Measurements from ENCODE around the gene AATF. TPM values are rescaled to one million over a fixed set of nuclear protein-coding genes. Genes with fewer than 3 reads are reported as not detected.
A peak's percentile ranks its signal among the peaks of the same experiment; 100 is the strongest.

AATF gene
- total RNA-seq (2014; rRNA removed; shearing (Covaris generic)): 39.4 and 54.7 TPM in 2 replicates

GRCh38 chr17:36948717-36949460 is at the start of gene AATF:
Gene AATF, plus strand, starts transcription at chr17:36948954. Its CDS starts 172 bp downstream, at chr17:36949126.
- in situ Hi-C loops (cut with HindIII; ENCODE audit: low sequenced_read_pairs): loop anchor here (25.0 kb wide), 1 partner anchor 112 kb away; no protein-coding TSS in a partner anchor
- peak; percentile 96 for DNase-seq (ENCODE audit: low spot score)

GRCh38 chr17:36899250-36900159 is 49.2 kb upstream of the AATF start:
- DNase-seq (ENCODE audit: low spot score): peak; percentile 95
- in situ Hi-C loops (cut with HindIII; ENCODE audit: low sequenced_read_pairs): no loop called here

GRCh38 chr17:36900160-36900512 is 48.6 kb upstream of the AATF start:
- in situ Hi-C loops (cut with HindIII; ENCODE audit: low sequenced_read_pairs): no loop called here
- DNase-seq (ENCODE audit: low spot score): peak; percentile 94

GRCh38 chr17:36901506-36901905 is 47.2 kb upstream of the AATF start:
- no peak for DNase-seq (ENCODE audit: low spot score)
- in situ Hi-C loops (cut with HindIII; ENCODE audit: low sequenced_read_pairs): no loop called here

GRCh38 chr17:36907407-36907806 is 41.3 kb upstream of the AATF start:
- no peak for DNase-seq (ENCODE audit: low spot score)
- in situ Hi-C loops (cut with HindIII; ENCODE audit: low sequenced_read_pairs): no loop called here

- DNase-seq (ENCODE audit: low spot score): no peak
- in situ Hi-C loops (cut with HindIII; ENCODE audit: low sequenced_read_pairs): no loop called here
Observed at GRCh38 chr17:36910513-36910912, 38.2 kb upstream of the AATF start.

- in situ Hi-C loops (cut with HindIII; ENCODE audit: low sequenced_read_pairs): no loop called here
- DNase-seq (ENCODE audit: low spot score): no peak
Observed at GRCh38 chr17:36911001-36911400, 37.8 kb upstream of the AATF start.

GRCh38 chr17:36913132-36913531 is 35.6 kb upstream of the AATF start:
- DNase-seq (ENCODE audit: low spot score): no peak
- in situ Hi-C loops (cut with HindIII; ENCODE audit: low sequenced_read_pairs): no loop called here

GRCh38 chr17:36918211-36918691 is 30.5 kb upstream of the AATF start:
- in situ Hi-C loops (cut with HindIII; ENCODE audit: low sequenced_read_pairs): no loop called here
- DNase-seq (ENCODE audit: low spot score): no peak

GRCh38 chr17:36919407-36919968 is 29.3 kb upstream of the AATF start:
- in situ Hi-C loops (cut with HindIII; ENCODE audit: low sequenced_read_pairs): no loop called here
- no peak for DNase-seq (ENCODE audit: low spot score)

- in situ Hi-C loops (cut with HindIII; ENCODE audit: low sequenced_read_pairs): no loop called here
- peak; percentile 61 for DNase-seq (ENCODE audit: low spot score)
Observed at GRCh38 chr17:36920032-36921005, 28.4 kb upstream of the AATF start.

- in situ Hi-C loops (cut with HindIII; ENCODE audit: low sequenced_read_pairs): no loop called here
- peak; percentile 60 for DNase-seq (ENCODE audit: low spot score)
Observed at GRCh38 chr17:36921095-36921851, 27.5 kb upstream of the AATF start.

- no peak for DNase-seq (ENCODE audit: low spot score)
- in situ Hi-C loops (cut with HindIII; ENCODE audit: low sequenced_read_pairs): no loop called here
Observed at GRCh38 chr17:36922175-36922574, 26.6 kb upstream of the AATF start.

GRCh38 chr17:36923814-36924221 is 24.9 kb upstream of the AATF start:
- peak; percentile 31 for DNase-seq (ENCODE audit: low spot score)
- in situ Hi-C loops (cut with HindIII; ENCODE audit: low sequenced_read_pairs): no loop called here

GRCh38 chr17:36926226-36926625 is 22.5 kb upstream of the AATF start:
- in situ Hi-C loops (cut with HindIII; ENCODE audit: low sequenced_read_pairs): loop anchor here (25.0 kb wide), 1 partner anchor 89 kb away; no protein-coding TSS in a partner anchor
- peak; percentile 16 for DNase-seq (ENCODE audit: low spot score)

- in situ Hi-C loops (cut with HindIII; ENCODE audit: low sequenced_read_pairs): loop anchor here (25.0 kb wide), 1 partner anchor 89 kb away; no protein-coding TSS in a partner anchor
- no peak for DNase-seq (ENCODE audit: low spot score)
Observed at GRCh38 chr17:36926701-36927100, 22.1 kb upstream of the AATF start.

- DNase-seq (ENCODE audit: low spot score): peak; percentile 68
- in situ Hi-C loops (cut with HindIII; ENCODE audit: low sequenced_read_pairs): loop anchor here (25.0 kb wide), 1 partner anchor 91 kb away; no protein-coding TSS in a partner anchor
Observed at GRCh38 chr17:36928471-36929345, 20.0 kb upstream of the AATF start.
